Kidney tubule cell (primary cell): ENCODE data around the gene CDR2L.
A peak's percentile ranks its signal among the peaks of the same experiment; 100 is the strongest.
"Not testable (repeated sequence)": the region's sequence is repeated elsewhere in the genome, so short reads cannot be mapped to it uniquely, and the experiment has no call there.

Experiments used
- DNase-seq: peaks from one replicate; pipeline ENCODE4 v3.0.0-alpha.2; 2018; ENCODE audit warnings: low spot score

The CDR2L gene

DNA sequence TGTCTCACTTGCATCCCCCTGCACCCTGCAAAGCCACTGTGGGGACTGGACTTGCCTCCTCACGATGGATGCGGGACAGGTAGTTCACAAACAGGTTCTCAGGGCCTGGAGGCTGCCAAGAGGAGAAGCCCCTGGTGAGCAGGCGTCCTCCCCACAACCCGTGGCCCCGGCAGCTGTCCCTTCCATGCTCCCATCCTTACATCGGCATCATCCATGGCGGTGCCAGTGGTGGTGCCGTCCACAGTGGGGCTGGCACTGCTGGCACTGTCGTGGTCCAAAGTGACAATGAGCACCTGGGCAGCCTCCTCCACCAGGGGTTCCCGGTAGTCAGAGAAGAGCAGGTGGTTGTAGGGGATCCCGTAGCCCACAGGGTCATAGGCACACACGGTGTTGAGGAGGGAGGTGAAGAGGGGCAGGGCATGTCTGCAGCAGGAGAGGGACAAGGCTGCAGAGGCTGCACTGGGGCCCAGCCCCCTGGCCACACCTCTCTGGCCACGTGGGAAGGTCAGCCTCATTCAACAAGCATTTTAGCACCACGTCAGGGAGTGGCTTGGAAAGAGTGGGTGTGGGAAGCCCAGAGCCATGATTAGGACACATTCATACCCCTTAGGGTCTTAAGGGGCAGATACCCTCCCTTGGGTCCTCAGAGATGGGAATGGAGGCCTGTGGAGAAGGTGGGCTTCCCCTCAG lies 27.5 kb upstream of the CDR2L start:
- peak; percentile 21 for DNase-seq

DNA sequence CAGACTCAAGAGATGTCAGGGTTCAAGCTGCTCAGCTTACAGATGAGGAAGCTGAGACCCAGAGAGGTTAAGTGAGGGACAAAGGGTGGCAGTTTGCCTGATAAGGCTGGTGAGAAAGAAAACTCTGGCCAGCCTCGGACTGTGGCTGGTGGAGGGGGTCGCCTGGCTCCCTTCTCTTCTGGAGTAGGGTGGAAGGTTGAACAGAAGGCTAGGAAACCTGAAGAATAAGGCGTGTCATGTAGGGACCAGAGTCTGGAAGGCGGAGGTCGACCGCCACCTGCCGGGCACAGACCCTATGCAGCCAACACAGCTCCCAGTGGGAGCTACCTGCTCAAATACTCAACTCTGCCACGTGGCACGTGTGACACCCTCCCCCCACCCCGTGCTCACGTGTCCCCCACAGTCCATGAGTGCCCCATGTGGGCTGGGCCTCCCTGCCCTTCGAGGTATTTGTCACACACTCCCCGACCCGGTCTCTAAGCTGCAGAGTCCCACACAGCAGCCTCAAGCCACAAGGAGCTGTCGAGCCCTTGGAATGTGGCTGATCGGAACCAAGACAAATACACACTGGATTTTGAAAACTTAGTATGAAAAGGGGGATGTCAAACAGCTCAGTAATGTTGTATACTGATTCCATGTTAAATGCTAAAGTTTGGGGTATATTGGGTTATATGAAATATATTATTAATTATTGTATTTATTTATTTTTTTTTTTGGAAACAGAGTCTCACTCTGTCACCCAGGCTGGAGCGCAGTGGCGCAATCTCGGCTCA lies 26.7 kb upstream of the CDR2L start:
- DNase-seq: peak; percentile 62

DNA sequence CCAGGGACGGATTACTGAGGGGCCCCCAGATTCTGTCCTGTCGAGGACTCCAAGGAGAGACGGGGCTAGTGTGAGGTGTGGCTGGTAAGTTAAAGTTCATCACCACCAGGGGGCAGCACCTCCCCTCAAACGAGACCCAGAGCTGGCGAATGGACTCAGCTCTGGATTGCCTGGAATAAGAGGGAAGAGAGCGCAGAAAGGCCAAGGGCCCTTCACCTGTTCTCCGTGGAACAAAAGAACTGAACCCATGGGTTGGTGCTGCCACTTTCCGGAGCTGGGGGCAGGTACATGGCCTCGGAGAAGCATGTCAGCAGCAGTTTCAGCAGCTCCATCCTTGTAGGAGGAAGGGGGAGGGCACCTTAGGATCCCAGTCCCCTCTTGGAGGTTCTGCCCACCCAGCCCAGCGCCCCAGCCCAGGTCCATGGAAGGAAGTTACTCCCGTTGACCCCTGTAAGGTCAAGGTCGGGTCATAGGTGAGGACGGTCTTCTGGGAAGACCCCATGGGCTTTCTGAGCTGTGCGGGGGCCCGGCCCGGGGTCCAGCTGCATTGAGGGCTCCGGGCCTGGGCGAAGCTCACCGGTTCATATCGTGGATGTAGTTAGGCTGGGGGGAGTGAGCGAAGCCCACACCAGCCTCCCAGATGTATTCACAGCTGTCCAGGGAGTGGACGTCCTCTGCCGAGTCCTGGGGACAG lies 25.6 kb upstream of the CDR2L start:
- peak; percentile 85 for DNase-seq

DNA sequence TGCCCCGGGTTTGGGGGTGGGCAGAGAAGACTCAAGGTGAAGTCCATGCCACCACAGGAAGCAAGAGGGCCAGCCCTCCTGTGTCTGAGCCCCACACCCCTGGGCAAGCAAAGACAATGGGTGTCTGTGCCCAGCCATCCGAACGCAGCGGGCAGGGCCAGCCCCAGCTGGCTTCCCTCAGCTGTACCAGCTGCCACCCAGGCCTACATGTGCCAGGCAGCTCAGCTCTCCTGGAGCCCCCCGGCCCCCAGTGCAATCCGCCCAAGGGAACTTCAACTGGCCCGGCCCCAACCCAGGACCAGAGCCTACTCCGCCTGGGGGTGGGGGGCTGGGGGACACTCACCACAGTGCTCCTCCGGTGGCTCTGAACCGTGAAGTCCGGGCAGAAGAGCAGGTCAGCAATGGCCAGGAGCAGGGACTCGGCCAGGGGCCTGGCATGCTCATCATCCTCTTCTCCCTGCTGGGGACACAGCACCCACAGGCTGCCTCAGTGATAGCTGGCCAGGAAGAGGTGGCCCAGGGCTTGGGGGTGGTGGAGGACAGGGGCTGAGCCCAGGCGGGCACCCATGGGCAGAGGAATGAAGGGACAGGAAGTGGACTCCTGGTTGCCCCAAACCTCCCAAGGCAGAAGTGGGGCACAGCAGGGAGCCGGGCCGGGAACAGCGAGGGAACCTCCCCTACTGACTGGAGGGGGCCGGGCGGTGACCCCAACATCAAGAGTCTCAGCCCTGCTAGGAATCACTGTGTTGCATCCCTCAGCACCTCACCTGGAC lies 24.6 kb upstream of the CDR2L start:
- DNase-seq: no peak

DNA sequence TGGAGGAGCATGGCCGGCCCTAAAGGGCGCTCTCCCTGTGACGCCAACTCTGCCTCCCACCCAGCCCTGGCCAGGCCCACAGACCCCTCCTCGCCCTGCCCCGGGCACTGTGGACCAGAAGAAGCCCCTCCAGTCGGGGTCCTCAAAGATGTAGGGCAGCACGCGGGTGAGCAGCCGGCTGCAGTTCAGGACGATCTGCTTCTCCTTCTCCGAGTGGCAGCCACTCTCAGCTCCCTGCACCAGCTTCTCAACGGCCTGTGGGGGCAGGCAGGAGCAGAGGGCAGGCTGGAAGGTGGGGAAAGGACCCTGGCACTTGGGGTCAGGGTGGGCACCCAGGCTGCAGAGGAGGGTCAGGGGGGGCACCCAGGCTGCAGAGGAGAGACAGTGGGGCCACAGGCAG lies 23.8 kb upstream of the CDR2L start:
- DNase-seq: no peak

DNA sequence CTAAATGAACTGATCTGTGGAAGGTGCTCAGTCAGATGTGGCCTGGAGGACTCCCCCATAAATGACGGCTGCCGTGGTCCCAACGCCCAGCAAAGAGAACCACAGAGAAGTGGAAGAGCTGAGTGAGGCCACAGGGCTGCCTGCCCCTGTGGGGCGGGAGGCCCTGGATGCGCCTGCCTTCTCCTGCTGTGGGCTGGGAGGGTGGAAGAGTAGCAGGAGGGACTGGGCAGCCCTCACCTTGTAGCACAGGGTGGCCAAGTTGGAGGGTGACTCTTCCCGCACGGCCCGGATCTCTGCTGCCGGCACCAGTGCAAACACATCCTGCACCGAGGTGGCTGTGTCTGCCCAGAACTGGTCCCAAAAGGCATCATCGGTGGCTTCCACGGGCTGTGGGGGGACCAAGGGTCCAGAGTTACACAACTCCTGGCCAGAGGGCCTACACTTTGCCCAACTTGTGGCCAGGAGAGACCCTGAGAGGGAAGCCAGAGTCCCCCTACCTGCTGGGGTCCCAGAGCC lies 23.1 kb upstream of the CDR2L start:
- DNase-seq: no peak

DNA sequence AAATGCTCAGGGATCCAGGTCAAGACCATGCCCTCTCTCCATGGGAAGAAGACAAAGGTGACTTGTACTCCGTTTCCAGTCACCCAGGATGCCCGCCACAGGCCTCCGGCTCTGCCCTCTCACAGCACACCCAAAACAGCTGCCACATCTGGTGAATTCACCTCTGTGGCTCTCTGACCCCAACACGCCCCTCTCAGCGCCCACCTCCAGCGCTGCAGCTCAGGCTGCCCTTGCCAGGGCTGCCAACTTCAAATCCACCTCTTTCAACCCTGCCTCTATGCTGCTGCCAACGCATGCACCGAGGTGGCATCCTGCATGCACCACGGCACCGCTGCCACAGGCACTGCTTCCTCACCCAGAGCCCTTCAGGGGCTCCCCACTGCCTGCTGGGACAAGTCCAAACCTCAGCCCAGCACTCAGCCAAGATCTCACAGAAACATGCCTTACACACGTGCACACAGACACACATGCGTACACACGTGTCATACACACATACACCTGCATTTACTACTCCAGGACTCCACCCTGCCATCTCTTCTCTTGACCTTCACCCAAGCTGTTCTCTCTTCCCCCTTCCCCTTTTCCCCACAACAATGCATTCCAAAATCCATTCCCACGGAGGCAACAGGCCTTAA lies 22.3 kb upstream of the CDR2L start:
- DNase-seq: no peak

DNA sequence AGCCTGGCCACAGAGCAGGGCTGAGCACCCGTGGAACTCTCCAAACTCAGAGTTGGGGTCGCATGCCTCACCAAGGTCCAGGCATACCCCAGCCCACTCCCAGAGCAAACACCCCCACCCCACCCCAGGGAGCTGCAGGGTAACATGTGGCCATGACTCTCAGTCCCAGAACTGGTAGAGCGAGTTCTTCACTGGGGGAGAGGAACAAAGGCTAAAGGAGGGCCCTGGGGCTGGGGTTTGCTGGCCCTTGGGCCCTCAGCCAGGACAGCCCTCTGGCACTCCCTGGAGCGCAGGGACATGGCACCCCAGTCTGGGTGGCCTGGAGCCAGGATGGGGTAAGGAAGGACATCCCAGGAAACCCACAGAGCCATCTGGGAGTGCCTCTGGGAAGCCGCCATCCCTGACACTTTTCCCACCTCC lies 19.1 kb upstream of the CDR2L start:
- DNase-seq: no peak

DNA sequence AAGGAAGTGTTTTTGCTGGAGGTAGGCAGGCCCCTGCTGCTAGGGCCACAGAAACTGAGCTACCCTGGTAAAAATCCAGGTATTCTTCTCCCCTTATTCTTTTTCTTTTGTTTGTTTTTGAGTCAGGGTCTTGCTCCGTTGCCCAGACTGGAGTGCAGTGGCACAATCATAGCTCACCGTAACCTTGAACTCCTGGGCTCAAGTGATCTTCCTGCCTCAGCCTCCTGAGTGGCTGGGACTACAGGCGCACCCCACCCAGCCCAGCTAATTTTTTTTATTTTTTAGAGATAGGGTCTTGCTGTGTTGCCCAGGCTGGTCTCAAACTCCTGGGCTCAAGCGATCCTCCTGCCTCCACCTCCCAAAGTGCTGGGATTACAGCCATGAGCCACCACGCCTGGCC lies 17.9 kb upstream of the CDR2L start:
- DNase-seq: not testable (repeated sequence)

DNA sequence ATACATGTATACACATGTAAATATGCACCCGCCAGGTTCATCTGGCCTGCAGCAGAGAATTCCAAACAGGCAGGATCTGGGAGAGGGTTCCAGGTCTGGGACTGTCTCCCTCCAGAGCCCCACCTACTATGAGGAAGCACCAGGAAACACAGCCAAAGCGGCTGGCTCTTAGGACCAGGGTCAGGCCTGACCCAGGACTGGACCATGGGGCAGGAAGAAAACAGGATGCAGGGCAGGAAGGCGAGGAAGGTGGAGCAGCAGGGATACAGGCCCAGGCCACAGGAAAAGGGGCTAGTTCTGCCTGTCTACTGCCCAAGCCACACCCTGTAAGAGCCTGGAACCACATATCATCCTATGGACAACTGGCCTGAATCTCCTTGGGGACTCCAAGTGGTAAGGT lies 17.0 kb upstream of the CDR2L start:
- DNase-seq: no peak

DNA sequence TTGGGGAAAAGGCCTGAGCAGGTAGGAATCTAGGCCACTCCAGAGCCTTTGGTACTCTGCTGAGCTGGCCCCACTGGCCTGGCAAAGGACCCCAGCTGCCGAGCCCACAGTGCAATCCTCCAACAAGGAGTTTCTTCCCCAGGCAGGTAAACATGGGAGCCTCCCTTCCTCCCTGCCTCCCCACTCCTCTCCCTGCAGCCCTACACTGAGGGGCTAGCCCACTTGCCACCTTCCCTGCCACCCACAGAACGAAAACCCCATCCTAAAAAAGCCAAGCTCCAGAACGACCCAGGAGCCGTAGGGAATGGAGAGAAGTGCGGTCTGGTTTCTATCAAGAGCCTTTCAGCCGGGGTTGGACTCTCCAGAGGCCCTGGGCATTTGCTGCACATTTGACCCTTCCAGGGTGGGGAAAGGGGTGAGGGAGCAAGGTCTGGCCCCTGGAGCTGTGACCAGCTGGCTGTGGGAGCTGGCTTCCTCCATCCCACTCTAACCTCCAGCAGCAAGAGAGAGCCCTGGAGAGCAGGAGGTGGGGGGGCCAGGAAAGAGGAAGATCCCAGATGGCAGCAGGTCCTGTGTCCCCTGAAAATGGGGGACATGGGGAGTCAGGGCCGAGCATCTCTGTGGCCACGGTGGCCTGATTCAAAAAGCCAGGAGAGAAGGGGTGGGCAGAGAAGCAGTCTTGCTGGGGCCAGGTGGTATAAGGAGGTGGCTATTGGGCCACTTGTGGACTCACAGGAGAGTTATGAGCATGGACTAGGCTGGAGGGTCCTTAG lies 16.2 kb upstream of the CDR2L start:
- no peak for DNase-seq

DNA sequence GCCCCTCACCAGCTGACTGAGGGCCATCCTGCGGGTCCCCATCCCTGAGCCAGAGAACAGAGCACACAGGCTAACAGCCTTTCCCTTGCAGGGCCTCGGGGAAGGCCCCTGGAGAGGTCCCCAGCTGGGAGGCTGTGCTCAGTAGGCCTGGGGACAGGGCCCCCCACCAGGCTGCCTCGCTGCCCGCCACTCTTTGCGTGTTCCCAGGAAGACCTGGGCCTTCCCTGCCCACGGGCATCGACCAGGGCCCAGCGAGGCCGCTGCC lies 15.7 kb upstream of the CDR2L start:
- no peak for DNase-seq

DNA sequence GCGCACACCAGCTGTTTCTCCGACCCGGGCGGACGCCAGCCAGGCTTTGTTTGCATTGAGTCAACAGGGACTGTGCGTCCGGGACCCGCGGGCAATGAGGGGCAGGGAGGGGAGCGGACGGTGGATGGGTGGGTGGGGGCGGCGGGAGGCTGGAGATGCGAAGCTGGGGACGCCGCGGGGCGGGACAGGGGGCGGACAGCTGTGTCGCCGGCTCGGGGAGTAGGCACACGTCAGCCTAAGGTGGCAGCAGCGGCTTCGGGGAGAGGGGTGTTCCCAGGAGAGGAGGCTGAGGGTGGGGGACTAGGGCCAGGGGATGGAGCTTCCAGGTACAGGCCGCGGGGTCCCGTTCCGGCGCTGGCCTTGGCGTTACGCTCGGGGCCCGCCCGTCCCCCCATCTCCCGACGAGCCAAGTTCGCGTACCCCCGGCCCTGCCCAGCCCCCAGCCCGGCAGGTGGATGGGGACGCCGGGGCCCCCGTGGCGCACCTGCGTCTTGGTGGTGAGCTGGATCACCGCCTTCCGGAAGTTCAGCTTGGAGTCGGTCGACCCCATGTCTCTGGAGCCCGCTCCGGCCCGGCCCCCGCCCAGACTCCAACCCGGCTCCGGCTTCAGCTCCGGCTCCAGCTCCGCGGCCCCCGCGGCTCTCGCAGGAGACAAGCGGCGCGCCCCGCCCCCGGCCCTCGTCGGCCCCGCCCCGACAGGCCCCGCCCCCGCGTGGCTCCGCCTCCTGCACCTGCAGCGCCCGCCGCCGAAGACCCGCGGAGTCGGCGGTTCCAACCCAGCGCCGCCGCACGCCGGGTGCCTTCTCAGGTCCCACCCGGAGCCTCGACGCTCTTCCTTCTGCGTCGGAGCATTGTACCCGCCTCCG lies 15.1 kb upstream of the CDR2L start, which contains the start of gene HID1:
Gene HID1, minus strand, starts transcription at position 653 of the 866 bp plus-strand sequence. Its CDS starts 103 bp downstream, at position 550.
- peak; percentile 54 for DNase-seq

DNA sequence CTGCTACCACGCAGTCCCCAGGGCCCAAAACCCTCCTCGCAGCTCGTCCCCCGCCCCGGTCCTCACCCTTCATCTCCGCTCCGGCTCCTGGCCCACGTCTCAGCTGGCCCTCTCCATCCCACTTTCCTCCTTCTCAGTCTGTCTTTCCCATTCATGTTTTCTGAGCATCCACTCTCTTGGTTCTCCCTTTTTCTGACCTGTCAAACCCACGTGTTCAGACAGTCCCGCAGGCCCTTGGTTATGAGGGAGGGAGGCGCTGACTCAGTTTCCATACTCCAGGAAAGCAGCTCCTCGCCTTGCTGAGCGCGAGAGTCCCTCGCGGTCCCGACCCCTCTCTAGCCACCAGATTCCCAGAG lies 14.5 kb upstream of the CDR2L start:
- no peak for DNase-seq

DNA sequence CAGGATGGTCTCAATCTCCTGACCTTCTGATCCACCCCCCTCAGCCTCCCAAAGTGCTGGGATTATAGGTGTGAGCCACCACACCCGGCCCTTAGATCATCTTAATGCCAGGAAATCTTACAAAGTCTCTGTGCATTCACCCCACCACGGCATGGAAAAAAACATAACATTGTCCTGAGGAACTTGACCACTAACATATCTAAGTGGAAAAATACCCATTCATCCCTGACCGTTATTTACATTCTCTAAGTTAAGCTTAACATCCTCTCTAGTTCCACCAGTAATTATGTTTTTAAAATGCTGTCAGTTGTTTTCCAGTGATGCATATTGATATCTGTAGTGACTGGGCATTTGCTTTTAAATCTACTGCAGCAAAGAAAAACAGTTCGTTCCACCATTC lies 11.5 kb upstream of the CDR2L start:
- DNase-seq: no peak

DNA sequence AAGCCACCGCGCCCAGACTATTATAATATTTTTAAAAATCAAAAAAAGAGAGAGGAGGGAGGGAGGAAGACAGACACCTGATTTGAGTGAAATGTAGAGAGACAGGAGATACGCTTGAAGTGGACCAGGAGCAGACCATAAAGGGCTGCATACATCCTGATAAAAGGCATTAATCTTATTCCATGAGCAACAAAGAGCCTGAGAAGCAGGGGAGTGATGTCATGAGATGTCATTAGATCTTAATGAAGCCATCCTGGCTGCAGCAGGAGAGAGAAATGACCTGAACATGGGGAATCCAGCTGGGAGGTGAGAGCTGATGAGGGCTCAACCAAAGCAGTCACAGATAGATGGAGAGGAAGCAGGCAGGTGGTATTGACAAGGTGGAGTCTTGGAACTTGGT lies 9.6 kb upstream of the CDR2L start:
- DNase-seq: no peak

DNA sequence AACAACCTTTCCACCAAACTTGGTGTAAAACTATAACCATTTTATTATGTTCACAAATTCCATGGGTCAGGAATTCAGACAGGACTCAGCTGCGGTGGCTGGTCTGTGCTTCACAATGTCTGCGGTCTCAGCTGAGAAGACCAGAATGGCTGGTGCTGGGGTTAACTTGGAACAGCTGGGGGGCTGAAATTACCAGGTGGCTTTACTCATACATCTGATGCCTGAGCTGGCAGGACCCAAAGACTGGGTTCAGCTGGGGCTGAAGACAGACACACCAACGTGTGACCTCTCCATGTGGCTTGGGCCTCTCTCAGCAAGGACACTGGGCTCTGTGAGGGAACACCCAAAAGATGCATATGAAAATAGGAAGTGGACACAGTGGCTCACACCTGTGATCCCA lies 9.2 kb upstream of the CDR2L start:
- DNase-seq: no peak

DNA sequence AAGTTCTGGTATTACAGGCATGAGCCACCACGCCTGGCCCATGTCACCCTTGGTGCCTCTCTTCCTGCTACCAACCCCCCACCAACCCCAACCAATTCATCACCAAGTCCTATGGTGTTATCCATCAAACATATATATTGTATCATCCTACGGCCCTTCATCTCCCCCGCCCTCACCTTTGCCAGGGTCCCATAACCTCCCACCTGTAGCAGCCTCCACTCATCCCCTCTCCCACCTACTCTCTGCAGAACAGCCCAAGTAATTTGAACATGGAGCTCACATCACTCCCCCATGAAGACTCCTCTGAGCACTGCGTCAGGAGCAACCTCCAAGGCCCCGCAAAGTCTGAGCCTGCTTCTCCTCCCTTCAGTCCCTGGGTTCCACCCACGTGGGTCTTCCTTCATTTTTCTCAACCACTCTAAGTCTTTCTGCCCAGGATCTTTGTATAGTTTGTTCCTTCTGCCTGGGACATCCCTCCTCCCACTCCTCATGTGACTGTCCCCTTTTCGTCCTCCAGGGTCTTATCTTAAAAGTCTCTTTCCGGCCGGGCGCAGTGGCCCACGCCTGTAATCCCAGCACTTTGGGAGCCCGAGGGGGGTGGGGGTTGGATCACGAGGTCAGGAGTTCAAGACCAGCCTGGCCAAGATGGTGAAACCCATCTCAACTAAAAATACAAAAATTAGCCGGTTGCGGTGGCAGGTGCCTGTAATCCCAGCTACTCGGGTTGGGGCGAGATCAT lies 7.9 kb upstream of the CDR2L start:
- DNase-seq: no peak

DNA sequence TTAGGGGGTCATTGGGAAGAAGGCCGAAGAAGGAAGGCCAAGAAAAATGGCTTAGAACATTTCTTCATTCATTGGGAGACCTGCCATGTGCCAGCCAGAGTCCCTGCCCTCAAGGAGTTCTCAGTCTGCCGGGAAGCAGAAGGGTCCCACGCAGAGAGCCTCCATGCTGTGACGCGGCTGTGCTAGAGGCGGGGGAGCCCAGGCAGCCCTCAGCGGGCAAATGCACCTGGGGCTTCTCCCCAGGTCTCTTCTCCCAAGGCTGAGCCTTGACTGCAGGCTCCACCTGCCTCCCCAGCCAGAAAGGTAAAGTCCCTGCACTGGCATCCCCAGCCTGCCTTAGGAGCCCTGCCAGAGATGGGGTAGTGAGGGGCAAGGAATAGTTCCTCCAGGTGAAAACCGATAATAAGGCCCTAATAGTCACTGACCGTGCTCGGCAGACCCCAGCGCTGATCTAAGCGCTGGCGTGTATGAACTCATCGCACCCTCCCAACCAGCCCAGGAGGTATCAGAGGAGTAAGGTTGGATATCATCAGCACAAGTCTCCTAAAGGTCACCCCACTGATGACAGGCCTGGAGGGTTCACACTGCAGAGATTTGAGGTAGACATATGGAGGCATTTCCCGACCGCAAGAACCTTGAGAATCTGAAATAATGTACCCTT lies 6.0 kb upstream of the CDR2L start:
- DNase-seq: no peak
